Left lung (tissue), 10 donors: ENCODE results near the gene CSNK2A1. TPM values are rescaled to one million over a fixed set of nuclear protein-coding genes. Genes with fewer than 3 reads are reported as not detected.

Experiments
- ATAC-seq: fragments of 200-7000 bp; cut with Tn5 transposase; one replicate; pipeline ENCODE4 v1.9.1; 2020; ENCODE audit warnings: moderate library complexity
- DNase-seq, 4 donors: peaks; one replicate each; pipeline ENCODE4 v3.0.0-alpha.2; 2013 to 2020
- H3K27ac ChIP-seq, 2 donors: fragments of 200-600 bp; sonication (generic) in 1 of 2; one replicate each; pipeline versions ENCODE4 v1.5.0 to v1.8.0; 2020 to 2021
- H3K27me3 ChIP-seq, 2 donors: fragments of 200-600 bp; sonication (generic) in 1 of 2; one replicate each; pipeline versions ENCODE4 v1.5.0 to v1.8.0; 2020 to 2021
- H3K36me3 ChIP-seq, 2 donors: fragments of 200-600 bp; sonication (generic) in 1 of 2; one replicate each; pipeline versions ENCODE4 v1.5.0 to v1.8.0; 2020 to 2021
- H3K4me1 ChIP-seq, 2 donors: fragments of 200-600 bp; one replicate each; pipeline ENCODE4 v1.8.0; 2021
- H3K4me3 ChIP-seq, 2 donors: fragments of 200-600 bp; sonication (generic) in 1 of 2; one replicate each; pipeline versions ENCODE4 v1.5.0 to v1.8.0; 2020 to 2021; ENCODE audit warnings: mild to moderate bottlenecking in 1 of 2
- H3K9me3 ChIP-seq, 2 donors: fragments of 200-600 bp; sonication (generic) in 1 of 2; one replicate each; pipeline versions ENCODE4 v1.5.0 to v1.8.0; 2020 to 2021
- intact Hi-C, 2 donors: fragments of 100-400 bp; cut with DNase I; formaldehyde crosslinking; loops; one replicate each; pipeline versions ENCODE4 v1.11.2 to v1.14.2; 2022
- polyA plus RNA-seq, 6 donors: library from polyadenylated mRNA; unstranded; fragments of 120-200 nt; gene quantifications; one replicate each; pipeline ENCODE4 v1.2.1, GENCODE V29; 2013; ENCODE audit not compliant: insufficient read length in 6 of 6
- total RNA-seq, 2 donors: library from RNA; stranded (reverse); fragmentation: NEBNext Ultra II Directional; extraction: Animal tissue kit (Norgen Biotek cat#: 25700); gene quantifications; one replicate each; pipeline ENCODE4 v1.2.1, GENCODE V29; 2021
- TF ChIP-seq, protein P1 (sequence below), 2 donors: fragments of 200-600 bp; sonication (generic) in 1 of 2; IDR thresholded peaks; one replicate each; pipeline versions ENCODE4 v1.5.0 to v1.8.0; 2021; ENCODE audit warnings: antibody characterized with exemption in 2 of 2
- donor health status: DM: no; HTN: yes; CAD: no.
- donor health status: DM: no; HTN: no; CAD: no.

The CSNK2A1 gene
- total and polyA plus RNA-seq, 8 donors, result 78.5 to 157 (median 133) TPM

DNA sequence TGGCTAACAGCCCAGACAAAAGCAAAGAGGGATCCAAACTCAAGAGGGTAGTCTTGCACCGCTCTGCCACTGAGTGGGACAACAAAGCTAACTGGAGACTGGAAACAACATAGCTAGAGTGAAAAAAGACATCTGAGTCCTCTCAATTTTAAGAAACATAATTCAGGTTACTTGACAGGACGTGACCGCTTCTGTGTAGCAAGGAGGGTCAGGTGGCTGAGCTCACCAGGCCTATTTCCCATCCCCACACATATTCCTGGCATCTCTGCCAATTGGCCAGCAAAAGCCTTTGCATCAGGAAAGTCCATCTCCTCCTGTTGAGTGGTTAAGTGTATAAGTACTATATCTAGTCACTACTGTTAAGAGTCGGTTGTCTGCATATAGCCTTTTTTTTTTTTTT, 55.9 kb downstream of the CSNK2A1 start:
- H3K4me3 ChIP-seq, result no peak overlapping the region
- intact Hi-C loops, result no loop called here
- H3K27ac ChIP-seq, result no peak overlapping the region
- no peak for DNase-seq
- no peaks in the 10 kb centered on the region for H3K27me3 ChIP-seq
- ATAC-seq, result no peak
- no peaks in the 10 kb centered on the region for H3K9me3 ChIP-seq
- TF ChIP-seq, protein P1, sequence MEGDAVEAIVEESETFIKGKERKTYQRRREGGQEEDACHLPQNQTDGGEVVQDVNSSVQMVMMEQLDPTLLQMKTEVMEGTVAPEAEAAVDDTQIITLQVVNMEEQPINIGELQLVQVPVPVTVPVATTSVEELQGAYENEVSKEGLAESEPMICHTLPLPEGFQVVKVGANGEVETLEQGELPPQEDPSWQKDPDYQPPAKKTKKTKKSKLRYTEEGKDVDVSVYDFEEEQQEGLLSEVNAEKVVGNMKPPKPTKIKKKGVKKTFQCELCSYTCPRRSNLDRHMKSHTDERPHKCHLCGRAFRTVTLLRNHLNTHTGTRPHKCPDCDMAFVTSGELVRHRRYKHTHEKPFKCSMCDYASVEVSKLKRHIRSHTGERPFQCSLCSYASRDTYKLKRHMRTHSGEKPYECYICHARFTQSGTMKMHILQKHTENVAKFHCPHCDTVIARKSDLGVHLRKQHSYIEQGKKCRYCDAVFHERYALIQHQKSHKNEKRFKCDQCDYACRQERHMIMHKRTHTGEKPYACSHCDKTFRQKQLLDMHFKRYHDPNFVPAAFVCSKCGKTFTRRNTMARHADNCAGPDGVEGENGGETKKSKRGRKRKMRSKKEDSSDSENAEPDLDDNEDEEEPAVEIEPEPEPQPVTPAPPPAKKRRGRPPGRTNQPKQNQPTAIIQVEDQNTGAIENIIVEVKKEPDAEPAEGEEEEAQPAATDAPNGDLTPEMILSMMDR (IDR thresholded peaks at IDR 0.05), result no peak
- H3K36me3 ChIP-seq, result peaks cover 0 to 99% of the 10 kb centered on the region in 2 donors
- no peaks in the 10 kb centered on the region for H3K4me1 ChIP-seq

DNA sequence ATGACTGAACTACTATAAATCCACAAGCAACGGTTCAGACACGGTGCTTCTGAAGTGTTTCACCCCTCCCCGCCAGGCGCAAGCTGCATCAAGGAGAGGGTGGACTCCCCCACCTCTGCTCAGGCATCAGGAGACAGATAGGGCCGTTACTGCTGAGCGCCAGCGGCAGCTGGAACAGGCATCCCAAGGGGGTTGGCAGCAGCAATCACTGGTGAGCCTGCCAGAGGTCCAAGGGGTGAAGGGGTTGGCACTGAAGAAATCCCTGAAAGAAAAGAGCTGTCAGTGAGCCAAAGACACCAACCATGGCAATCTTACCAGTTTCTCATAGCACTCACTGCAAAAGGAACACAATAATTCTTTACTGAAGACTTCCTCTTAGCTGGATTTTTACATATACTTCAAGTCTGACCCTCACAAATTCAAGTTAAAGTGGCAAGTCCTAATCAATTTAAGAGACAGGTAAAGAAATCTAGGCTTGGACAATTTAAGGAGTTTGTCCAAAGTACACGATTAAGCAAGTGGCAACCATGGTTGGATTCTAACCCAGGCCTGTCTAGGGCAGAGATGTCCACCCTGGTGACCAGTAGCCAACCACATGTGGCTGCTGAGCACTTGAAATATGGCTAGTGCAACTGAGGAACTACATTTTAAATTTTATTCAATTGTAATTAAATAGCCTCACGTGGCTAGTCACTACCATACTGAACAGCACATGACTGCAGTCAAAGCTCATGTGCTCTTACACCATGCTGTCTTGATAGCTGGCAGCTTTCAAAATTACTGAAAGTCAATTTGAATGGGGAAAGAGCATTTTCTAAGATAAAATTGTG, 59.6 kb downstream of the CSNK2A1 start:
- ATAC-seq (no peak), DNase-seq (peak in 1 of 4 donors; percentile 77)
- H3K4me1 ChIP-seq, result no peaks in the 10 kb centered on the region
- no peaks in the 10 kb centered on the region for H3K27me3 ChIP-seq
- intact Hi-C loops, result no loop called here
- TF ChIP-seq, protein P1 (IDR thresholded peaks at IDR 0.05), result no peak
- H3K9me3 ChIP-seq, result no peaks in the 10 kb centered on the region
- H3K36me3 ChIP-seq, result peaks cover 0 to 79% of the 10 kb centered on the region in 2 donors
- H3K4me3 ChIP-seq, result no peak overlapping the region
- no peak overlapping the region for H3K27ac ChIP-seq

DNA sequence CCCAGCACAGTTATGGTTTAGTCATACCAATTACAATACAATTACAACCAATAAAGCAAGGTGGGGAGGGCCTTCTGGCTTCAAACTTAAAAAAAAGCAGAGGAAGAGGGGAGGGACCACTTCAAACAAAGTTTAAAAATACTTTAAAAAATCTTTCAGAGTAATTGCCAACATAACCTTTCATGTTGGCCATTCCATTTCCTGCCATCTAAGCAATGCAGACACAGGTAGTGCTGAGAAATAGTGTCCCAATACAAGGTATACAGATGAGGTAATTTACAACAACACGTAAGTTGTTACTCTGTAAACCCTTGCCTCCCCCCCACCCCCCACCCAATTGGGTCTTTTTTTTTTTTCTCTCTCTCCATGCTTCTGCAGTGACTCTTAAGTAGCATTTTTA, 62.4 kb downstream of the CSNK2A1 start:
- no peak for DNase-seq
- TF ChIP-seq, protein P1 (IDR thresholded peaks at IDR 0.05), result no peak
- ATAC-seq, result no peak
- Histone ChIP-seq H3K36me3 (peaks cover 0 to 61% of the 10 kb centered on the region in 2 donors), H3K4me1 (no peaks in the 10 kb centered on the region), H3K9me3 (no peaks in the 10 kb centered on the region), H3K4me3 (no peak overlapping the region), H3K27me3 (no peaks in the 10 kb centered on the region), H3K27ac (no peak overlapping the region)
- intact Hi-C loops, result no loop called here

DNA sequence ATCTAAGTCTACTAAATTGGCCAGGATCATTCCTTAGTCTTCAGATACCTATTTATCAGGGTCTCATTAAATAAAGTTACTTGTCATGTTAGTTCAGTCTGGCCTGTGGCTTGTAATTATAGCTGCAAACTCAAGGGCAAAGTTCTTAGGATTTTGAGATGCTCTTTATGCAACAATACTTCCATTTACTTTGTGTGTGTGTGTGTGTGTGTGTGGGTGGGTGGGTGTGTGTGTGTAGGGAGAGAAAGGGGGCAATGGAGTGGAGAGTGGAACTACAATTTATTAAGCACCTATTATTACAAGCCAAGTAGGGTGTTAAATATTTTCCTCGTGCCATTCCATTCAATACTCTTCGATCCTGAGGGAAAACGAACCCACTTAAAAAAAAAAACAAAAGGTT, 63.5 kb downstream of the CSNK2A1 start:
- ATAC-seq (peak; percentile 12), DNase-seq (no peak)
- intact Hi-C loops, result no loop called here
- peaks cover 0 to 50% of the 10 kb centered on the region in 2 donors for H3K36me3 ChIP-seq
- no peak overlapping the region for H3K27ac ChIP-seq
- H3K27me3 ChIP-seq, result no peaks in the 10 kb centered on the region
- no peaks in the 10 kb centered on the region for H3K4me1 ChIP-seq
- no peaks in the 10 kb centered on the region for H3K9me3 ChIP-seq
- TF ChIP-seq, protein P1 (IDR thresholded peaks at IDR 0.05), result no peak
- no peak overlapping the region for H3K4me3 ChIP-seq

DNA sequence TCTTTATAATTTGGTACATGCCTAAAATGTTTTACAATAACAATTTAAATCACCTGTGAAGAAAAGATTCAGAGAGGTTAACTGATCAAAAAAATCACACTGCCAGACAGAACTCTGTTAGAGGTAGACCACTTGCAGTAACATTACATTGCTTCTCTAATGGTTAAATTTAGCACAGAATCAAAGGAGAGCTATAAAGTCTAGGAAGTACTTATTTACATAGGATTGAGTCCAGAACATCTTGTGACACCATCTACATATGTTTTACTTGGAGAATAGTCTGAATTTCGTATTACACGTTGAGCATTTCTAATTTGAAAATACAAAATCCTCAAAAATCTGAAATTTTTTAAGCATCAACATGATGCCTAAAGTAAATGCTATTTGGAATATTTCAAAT, 64.1 kb downstream of the CSNK2A1 start:
- intact Hi-C loops, result loop anchor here in 1 of 2 donors (2.0 kb wide), 1 partner anchor 125 kb away; no protein-coding TSS in a partner anchor

More for the DNA sequence above, 64.1 kb downstream of the CSNK2A1 start:
- no peaks in the 10 kb centered on the region for H3K27me3 ChIP-seq
- H3K4me3 ChIP-seq, result no peak overlapping the region
- H3K36me3 ChIP-seq, result peaks cover 0 to 46% of the 10 kb centered on the region in 2 donors
- DNase-seq, result no peak
- TF ChIP-seq, protein P1 (IDR thresholded peaks at IDR 0.05), result no peak
- ATAC-seq, result peak; percentile 12
- H3K9me3 ChIP-seq, result no peaks in the 10 kb centered on the region
- H3K27ac ChIP-seq, result no peak overlapping the region
- H3K4me1 ChIP-seq, result no peaks in the 10 kb centered on the region
